ENCODE results near the gene PCDHB10.

Gene PCDHB10

DNA sequence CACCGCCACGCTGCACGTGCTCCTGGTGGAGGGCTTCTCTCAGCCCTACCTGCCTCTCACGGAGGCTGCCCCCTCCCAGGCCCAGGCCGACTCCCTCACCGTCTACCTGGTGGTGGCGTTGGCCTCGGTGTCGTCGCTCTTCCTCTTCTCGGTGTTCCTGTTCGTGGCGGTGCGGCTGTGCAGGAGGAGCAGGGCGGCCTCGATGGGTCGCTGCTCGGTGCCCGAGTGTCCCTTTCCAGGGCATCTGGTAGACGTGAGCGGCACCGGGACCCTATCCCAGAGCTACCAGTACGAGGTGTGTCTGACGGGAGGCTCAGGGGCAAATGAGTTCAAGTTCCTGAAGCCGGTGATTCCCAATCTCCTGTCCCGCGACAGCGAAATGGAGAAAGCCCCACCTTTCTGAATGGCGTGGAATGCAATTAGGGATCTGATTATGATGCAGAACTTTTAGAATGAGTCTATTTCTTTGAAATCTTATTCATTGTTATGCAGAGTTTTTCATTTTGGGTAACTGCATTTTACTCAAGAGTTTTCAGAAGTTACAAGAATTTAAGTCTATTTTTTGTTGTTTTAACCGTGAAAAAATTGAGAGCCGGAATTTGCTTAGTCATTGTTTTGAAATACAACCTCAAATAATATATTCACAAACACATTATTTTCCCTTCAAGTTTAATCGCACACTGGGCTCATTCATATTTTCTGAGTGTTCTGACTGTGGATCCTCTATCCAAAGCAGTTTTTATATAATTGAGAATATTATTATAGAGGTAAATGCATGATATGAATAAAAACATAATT is 44.6 kb downstream of the PCDHB10 start:
- DNase-seq (ENCODE audit: low read depth, low spot score) = no peak

DNA sequence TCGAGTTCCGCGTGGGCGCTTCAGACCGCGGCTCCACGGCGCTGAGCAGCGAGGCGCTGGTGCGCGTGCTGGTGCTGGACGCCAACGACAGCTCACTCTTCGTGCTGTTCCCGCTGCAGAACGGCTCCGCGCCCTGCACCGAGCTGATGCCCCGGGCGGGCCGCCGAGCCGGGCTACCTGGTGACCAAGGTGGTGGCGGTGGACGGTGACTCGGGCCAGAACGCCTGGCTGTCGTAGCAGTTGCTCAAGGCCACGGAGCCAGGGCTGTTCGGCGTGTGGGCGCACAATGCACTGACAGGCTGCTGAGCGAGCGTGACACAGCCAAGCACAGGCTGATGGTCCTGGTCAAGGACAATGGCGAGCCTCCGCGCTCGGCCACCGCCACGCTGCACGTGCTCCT is 49.3 kb downstream of the PCDHB10 start:
- no peak for DNase-seq (ENCODE audit: low read depth, low spot score)
